ENCODE results near the gene FAM120C. TPM values are rescaled to one million over a fixed set of nuclear protein-coding genes. Genes with fewer than 3 reads are reported as not detected.

Gene FAM120C
- total RNA-seq, 2 experiments from 2014 or later = 8.3 to 8.4 TPM

DNA sequence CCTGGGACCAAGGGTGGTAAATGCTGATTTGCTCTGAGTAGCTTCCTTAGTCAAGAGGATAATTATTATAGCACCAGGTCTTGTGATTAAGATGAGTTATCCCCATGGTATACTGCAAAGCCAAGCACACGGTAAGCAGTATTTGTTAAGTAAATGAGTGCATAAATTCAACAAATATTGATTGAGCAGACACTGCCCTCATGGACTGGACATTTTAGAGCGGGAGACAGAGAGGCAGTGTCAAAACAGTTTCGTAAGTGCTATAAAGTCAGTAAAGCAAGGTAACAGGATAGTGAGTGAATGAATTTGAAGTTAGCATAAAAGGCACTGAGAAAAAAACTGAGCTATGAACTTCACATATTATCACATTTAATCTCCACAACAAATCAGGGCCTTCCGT, 152.7 kb downstream of the FAM120C start:
- Mint-ChIP-seq H3K27ac (no peak overlapping the region), H3K27me3 (no peaks in the 10 kb centered on the region)
- intact Hi-C loops (cut with micrococcal nuclease) = no loop called here

DNA sequence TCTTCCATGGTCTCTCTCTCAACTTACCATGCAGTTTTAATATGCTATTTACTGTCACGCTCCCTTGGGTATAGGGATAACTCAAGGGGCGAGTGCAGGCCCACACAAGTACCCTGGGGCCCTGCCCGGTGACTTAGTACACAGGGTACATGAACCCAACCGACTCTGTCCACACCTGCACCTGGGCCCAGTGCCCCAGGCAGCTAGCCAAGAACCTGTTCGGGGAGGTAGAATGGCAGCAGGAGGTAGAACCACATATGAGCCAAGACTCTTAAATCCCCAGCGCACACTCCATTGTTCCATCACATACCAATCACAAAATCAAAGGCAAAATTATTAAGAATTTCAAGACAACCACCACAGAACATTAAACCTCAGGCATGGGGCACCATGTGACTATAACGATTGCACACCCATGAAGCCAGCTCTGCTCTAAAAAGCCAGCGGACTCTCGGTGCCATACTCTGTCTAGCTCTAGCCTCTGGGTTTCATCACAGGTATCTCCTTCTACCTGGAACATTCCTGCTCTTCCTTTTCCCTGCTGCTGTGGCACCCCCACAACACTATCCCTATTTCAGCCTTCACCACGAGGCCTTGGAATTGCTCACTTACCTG, 153.4 kb downstream of the FAM120C start:
- Mint-ChIP-seq H3K4me1 (ENCODE audit: low read depth) (peaks cover 4% of the 10 kb centered on the region), H3K4me3 (no peak overlapping the region), H3K36me3 (ENCODE audit: low read depth) (peaks cover 32% of the 10 kb centered on the region), H3K27ac (no peak overlapping the region), H3K9me3 (no peaks in the 10 kb centered on the region), H3K27me3 (no peaks in the 10 kb centered on the region)
- no peak for DNase-seq
- intact Hi-C loops (cut with micrococcal nuclease) = no loop called here
- ChIA-PET CTCF (no interaction called here), POLR2A (no interaction called here)
- TF ChIP-seq, protein P1, sequence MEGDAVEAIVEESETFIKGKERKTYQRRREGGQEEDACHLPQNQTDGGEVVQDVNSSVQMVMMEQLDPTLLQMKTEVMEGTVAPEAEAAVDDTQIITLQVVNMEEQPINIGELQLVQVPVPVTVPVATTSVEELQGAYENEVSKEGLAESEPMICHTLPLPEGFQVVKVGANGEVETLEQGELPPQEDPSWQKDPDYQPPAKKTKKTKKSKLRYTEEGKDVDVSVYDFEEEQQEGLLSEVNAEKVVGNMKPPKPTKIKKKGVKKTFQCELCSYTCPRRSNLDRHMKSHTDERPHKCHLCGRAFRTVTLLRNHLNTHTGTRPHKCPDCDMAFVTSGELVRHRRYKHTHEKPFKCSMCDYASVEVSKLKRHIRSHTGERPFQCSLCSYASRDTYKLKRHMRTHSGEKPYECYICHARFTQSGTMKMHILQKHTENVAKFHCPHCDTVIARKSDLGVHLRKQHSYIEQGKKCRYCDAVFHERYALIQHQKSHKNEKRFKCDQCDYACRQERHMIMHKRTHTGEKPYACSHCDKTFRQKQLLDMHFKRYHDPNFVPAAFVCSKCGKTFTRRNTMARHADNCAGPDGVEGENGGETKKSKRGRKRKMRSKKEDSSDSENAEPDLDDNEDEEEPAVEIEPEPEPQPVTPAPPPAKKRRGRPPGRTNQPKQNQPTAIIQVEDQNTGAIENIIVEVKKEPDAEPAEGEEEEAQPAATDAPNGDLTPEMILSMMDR (IDR thresholded peaks at IDR 0.05) = no peak
- ATAC-seq = no peak

More for the DNA sequence above, 152.7 kb downstream of the FAM120C start:
- no peak overlapping the region for H3K4me3 Mint-ChIP-seq
- ATAC-seq (no peak), DNase-seq (no peak)
- peaks cover 4% of the 10 kb centered on the region for H3K4me1 Mint-ChIP-seq (ENCODE audit: low read depth)
- peaks cover 29% of the 10 kb centered on the region for H3K36me3 Mint-ChIP-seq (ENCODE audit: low read depth)
- ChIA-PET POLR2A (no interaction called here), CTCF (interaction anchor here (1.2 kb wide), 1 partner anchor 50 kb away, joined by 4 read pairs; no protein-coding TSS in a partner anchor)
- TF ChIP-seq, protein P1 (IDR thresholded peaks at IDR 0.05) = no peak
- no peaks in the 10 kb centered on the region for H3K9me3 Mint-ChIP-seq

DNA sequence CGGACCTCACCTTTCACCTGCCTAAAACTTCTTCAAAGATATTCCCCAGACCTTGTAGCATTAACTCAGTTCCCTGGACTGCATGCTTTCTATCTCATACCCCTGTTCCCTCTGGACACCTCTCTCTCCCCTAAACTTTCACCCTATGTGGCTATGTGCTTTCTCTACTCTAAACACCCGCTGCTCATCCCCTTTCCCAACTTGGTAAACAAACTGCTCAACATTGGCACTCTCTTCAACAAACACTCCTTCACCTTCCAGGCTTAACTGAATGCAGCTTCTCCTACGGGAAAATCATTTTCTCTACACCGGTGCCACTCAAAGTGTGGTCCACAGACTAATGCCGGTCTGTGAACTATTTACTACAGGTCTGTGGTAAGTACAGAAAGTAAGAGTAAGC, 158.7 kb downstream of the FAM120C start:
- TF ChIP-seq, protein P1 (IDR thresholded peaks at IDR 0.05) = no peak
- ChIA-PET POLR2A (no interaction called here), CTCF (no interaction called here)
- ATAC-seq (no peak), DNase-seq (no peak)
- Mint-ChIP-seq H3K27me3 (no peaks in the 10 kb centered on the region), H3K4me3 (no peak overlapping the region), H3K4me1 (ENCODE audit: low read depth) (peaks cover 2% of the 10 kb centered on the region), H3K36me3 (ENCODE audit: low read depth) (peaks cover 29% of the 10 kb centered on the region), H3K9me3 (no peaks in the 10 kb centered on the region), H3K27ac (no peak overlapping the region)
- intact Hi-C loops (cut with micrococcal nuclease) = no loop called here

Other genes with a start within 250 kb of the FAM120C start
- 10 to 100 TPM; 41.3 to 45.6 TPM for gene PHF8, start 138.8 kb downstream of the FAM120C start, total RNA-seq
- gene WNK3, start 174.8 kb upstream of the FAM120C start, total RNA-seq = under 1 TPM; 0.45 to 0.47 TPM